ENCODE measurements around the gene WDR45. TPM values are rescaled to one million over a fixed set of nuclear protein-coding genes. Genes with fewer than 3 reads are reported as not detected.

WDR45 gene
- total and polyA plus RNA-seq, 2 of the 13 experiments (the other 11 are each of a cell fraction or from before 2014, with no cell fraction given), result 16.4 to 65.5 TPM

- no peak for TF ChIP-seq PLSCR1 (CRISPR knock-in tag; IDR thresholded peaks at IDR 0.05; ENCODE audit: borderline replicate concordance)
- TF ChIP-seq CBFB (CRISPR knock-in tag; IDR thresholded peaks at IDR 0.05), result no peak
- 0 out of 2 replicates have a peak, but pooled peaks have one; percentile 44 for TF ChIP-seq ZNF501 (CRISPR knock-in tag; IDR thresholded peaks at IDR 0.05)
- TF ChIP-seq ARID4A (CRISPR knock-in tag; IDR thresholded peaks at IDR 0.05; ENCODE audit: borderline replicate concordance), result peak; percentile 9; the same call in 1 of the 2 replicates
- TF ChIP-seq TSC22D2 (CRISPR knock-in tag; IDR thresholded peaks at IDR 0.05; ENCODE audit: borderline replicate concordance), result no peak
- no peak for TF ChIP-seq MIXL1 (CRISPR knock-in tag; IDR thresholded peaks at IDR 0.05)
- no peak for TF ChIP-seq PHF20 (CRISPR knock-in tag; IDR thresholded peaks at IDR 0.05)
- no peak for TF ChIP-seq SALL2 (CRISPR knock-in tag; IDR thresholded peaks at IDR 0.05)
- TF ChIP-seq, protein P1, sequence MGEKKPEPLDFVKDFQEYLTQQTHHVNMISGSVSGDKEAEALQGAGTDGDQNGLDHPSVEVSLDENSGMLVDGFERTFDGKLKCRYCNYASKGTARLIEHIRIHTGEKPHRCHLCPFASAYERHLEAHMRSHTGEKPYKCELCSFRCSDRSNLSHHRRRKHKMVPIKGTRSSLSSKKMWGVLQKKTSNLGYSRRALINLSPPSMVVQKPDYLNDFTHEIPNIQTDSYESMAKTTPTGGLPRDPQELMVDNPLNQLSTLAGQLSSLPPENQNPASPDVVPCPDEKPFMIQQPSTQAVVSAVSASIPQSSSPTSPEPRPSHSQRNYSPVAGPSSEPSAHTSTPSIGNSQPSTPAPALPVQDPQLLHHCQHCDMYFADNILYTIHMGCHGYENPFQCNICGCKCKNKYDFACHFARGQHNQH (CRISPR knock-in tag; IDR thresholded peaks at IDR 0.05), result peak; percentile 28; the same call in 1 of the 2 replicates
- TF ChIP-seq ZFP37 (CRISPR knock-in tag; IDR thresholded peaks at IDR 0.05; ENCODE audit: borderline replicate concordance), result no peak
- no peak for TF ChIP-seq ZNF607 (CRISPR knock-in tag; IDR thresholded peaks at IDR 0.05; ENCODE audit: borderline replicate concordance)
- no peak for TF ChIP-seq EHMT2 (IDR thresholded peaks at IDR 0.05; ENCODE audit: borderline replicate concordance, low read depth, low read length)
- TF ChIP-seq ZNF343 (CRISPR knock-in tag; IDR thresholded peaks at IDR 0.05), result no peak
- TF ChIP-seq ZNF138 (CRISPR knock-in tag; IDR thresholded peaks at IDR 0.05; ENCODE audit: low read depth), result no peak
- no peak for TF ChIP-seq ZNF7 (CRISPR knock-in tag; IDR thresholded peaks at IDR 0.05)
- peak; percentile 71 for TF ChIP-seq TEAD3 (CRISPR knock-in tag; optimal IDR thresholded peaks at IDR 0.05; ENCODE audit: borderline replicate concordance)
- no peak for TF ChIP-seq MNT (IDR thresholded peaks at IDR 0.05)
- TF ChIP-seq SSRP1 (CRISPR knock-in tag; IDR thresholded peaks at IDR 0.05), result no peak
- no peak for TF ChIP-seq ZNF652 (CRISPR knock-in tag; IDR thresholded peaks at IDR 0.05; ENCODE audit: borderline replicate concordance, low read depth)
- TF ChIP-seq ZNF441 (CRISPR knock-in tag; IDR thresholded peaks at IDR 0.05; ENCODE audit: borderline replicate concordance), result no peak
- TF ChIP-seq TBX2 (CRISPR knock-in tag; IDR thresholded peaks at IDR 0.05; ENCODE audit: borderline replicate concordance), result no peak
Observed at GRCh38 chrX:49043987-49044281, 35.8 kb downstream of the WDR45 start (continued).
